Measurements from ENCODE around the gene ARMC3.

The ARMC3 gene

DNA sequence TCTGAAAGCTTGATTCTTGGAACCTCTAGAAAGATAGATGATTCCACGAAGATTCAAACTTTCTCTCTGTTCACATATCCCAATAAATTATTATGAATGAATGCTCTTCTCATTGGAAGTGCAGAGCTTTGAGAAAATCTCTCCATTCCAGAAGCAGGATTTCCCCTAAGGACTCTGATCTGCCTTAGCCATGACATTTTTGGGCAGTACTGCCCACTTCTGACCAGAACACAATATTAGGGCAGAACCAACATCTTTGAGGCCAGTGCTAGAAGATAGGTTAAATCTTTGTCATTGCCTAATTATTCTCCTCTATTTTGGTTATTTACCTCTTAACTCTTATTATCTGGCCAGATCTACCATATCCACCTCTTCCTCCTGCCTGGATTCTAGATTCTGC is 49.9 kb downstream of the ARMC3 start:
- TF ChIP-seq, protein P1, sequence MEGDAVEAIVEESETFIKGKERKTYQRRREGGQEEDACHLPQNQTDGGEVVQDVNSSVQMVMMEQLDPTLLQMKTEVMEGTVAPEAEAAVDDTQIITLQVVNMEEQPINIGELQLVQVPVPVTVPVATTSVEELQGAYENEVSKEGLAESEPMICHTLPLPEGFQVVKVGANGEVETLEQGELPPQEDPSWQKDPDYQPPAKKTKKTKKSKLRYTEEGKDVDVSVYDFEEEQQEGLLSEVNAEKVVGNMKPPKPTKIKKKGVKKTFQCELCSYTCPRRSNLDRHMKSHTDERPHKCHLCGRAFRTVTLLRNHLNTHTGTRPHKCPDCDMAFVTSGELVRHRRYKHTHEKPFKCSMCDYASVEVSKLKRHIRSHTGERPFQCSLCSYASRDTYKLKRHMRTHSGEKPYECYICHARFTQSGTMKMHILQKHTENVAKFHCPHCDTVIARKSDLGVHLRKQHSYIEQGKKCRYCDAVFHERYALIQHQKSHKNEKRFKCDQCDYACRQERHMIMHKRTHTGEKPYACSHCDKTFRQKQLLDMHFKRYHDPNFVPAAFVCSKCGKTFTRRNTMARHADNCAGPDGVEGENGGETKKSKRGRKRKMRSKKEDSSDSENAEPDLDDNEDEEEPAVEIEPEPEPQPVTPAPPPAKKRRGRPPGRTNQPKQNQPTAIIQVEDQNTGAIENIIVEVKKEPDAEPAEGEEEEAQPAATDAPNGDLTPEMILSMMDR (IDR thresholded peaks at IDR 0.05; ENCODE audit: poor library complexity, severe bottlenecking): no peak
- no peak for DNase-seq (ENCODE audit: low spot score)
- Histone ChIP-seq H3K36me3 (ENCODE audit: low read depth) (no peaks in the 10 kb centered on the region), H3K4me3 (ENCODE audit: severe bottlenecking) (no peak overlapping the region), H3K27me3 (ENCODE audit: insufficient read depth, poor library complexity, severe bottlenecking) (no peaks in the 10 kb centered on the region), H3K9me3 (ENCODE audit: severe bottlenecking) (no peaks in the 10 kb centered on the region), H3K27ac (ENCODE audit: poor library complexity, severe bottlenecking) (no peak overlapping the region), H3K4me1 (ENCODE audit: insufficient read depth, poor library complexity, severe bottlenecking) (no peaks in the 10 kb centered on the region)
- no peak for ATAC-seq (ENCODE audit: low read depth)

DNA sequence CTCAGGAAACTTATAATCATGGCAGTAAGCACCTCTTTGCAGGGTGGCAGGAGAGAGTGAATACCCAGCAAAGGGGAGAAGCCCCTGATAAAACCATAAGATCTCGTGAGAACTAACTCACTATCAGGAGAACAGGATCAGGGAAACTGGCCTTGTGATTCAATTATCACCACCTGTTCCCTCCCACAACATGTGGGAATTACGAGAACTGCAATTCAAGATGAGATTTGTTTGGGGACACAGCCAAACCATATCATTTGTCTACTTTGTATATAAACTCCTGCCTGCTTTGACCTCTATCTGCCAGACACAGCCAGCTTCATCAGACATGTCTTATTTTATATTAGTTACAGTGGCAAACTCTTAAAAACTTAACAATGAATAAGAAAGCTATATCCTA is 50.4 kb downstream of the ARMC3 start:
- no peak for DNase-seq (ENCODE audit: low spot score)
- Histone ChIP-seq H3K4me1 (ENCODE audit: insufficient read depth, poor library complexity, severe bottlenecking) (no peaks in the 10 kb centered on the region), H3K36me3 (ENCODE audit: low read depth) (no peaks in the 10 kb centered on the region), H3K9me3 (ENCODE audit: severe bottlenecking) (no peaks in the 10 kb centered on the region), H3K27ac (ENCODE audit: poor library complexity, severe bottlenecking) (no peak overlapping the region), H3K27me3 (ENCODE audit: insufficient read depth, poor library complexity, severe bottlenecking) (no peaks in the 10 kb centered on the region), H3K4me3 (ENCODE audit: severe bottlenecking) (no peak overlapping the region)
- ATAC-seq (ENCODE audit: low read depth): no peak
- TF ChIP-seq, protein P1 (IDR thresholded peaks at IDR 0.05; ENCODE audit: poor library complexity, severe bottlenecking): no peak

DNA sequence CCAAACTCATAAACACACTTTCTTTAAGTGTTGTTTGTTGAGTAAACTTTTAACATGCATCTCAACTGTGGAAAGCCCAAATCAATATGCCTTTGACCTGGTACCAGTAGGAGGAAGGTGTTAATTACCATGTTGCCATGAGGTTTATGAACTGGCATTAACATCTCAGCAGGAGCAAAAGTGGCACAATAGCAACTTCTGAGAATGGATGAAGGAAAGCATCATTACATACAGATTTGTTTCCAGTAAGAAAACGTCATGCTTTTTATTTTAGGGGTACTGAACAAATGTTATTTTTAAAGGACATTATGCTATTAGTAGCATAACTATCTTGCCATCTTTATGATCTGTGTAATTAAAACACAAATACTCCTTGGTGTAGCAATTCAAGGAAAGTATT is 51.1 kb downstream of the ARMC3 start:
- DNase-seq (ENCODE audit: low spot score): no peak
- Histone ChIP-seq H3K9me3 (ENCODE audit: severe bottlenecking) (no peaks in the 10 kb centered on the region), H3K27ac (ENCODE audit: poor library complexity, severe bottlenecking) (no peak overlapping the region), H3K4me3 (ENCODE audit: severe bottlenecking) (no peak overlapping the region), H3K4me1 (ENCODE audit: insufficient read depth, poor library complexity, severe bottlenecking) (no peaks in the 10 kb centered on the region), H3K27me3 (ENCODE audit: insufficient read depth, poor library complexity, severe bottlenecking) (no peaks in the 10 kb centered on the region), H3K36me3 (ENCODE audit: low read depth) (no peaks in the 10 kb centered on the region)
- TF ChIP-seq, protein P1 (IDR thresholded peaks at IDR 0.05; ENCODE audit: poor library complexity, severe bottlenecking): no peak
- ATAC-seq (ENCODE audit: low read depth): no peak

DNA sequence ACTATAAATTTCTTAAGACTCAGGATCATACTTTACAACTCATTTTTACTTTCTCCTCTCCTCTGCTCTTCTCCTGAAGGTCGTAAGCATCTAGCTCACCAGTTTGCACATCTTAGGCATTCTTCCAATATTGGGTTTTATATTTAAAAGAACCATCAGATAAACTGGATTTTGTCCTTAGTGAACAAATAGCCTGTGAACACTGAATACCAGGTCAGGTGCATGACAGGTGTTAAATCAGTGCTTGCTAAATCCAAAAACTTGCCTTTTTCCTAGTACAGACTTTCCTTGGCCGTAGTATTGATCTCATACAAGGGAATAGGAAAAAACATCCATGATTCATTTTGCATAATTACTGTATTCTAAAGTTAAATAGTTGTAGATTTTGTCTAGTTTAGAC is 53.0 kb downstream of the ARMC3 start:
- no peaks in the 10 kb centered on the region for H3K9me3 ChIP-seq (ENCODE audit: severe bottlenecking)
- no peaks in the 10 kb centered on the region for H3K36me3 ChIP-seq (ENCODE audit: low read depth)
- H3K4me3 ChIP-seq (ENCODE audit: severe bottlenecking): no peak overlapping the region
- DNase-seq (ENCODE audit: low spot score): no peak
- ATAC-seq (ENCODE audit: low read depth): no peak
- TF ChIP-seq, protein P1 (IDR thresholded peaks at IDR 0.05; ENCODE audit: poor library complexity, severe bottlenecking): no peak
- H3K4me1 ChIP-seq (ENCODE audit: insufficient read depth, poor library complexity, severe bottlenecking): no peaks in the 10 kb centered on the region
- no peak overlapping the region for H3K27ac ChIP-seq (ENCODE audit: poor library complexity, severe bottlenecking)
- H3K27me3 ChIP-seq (ENCODE audit: insufficient read depth, poor library complexity, severe bottlenecking): no peaks in the 10 kb centered on the region

DNA sequence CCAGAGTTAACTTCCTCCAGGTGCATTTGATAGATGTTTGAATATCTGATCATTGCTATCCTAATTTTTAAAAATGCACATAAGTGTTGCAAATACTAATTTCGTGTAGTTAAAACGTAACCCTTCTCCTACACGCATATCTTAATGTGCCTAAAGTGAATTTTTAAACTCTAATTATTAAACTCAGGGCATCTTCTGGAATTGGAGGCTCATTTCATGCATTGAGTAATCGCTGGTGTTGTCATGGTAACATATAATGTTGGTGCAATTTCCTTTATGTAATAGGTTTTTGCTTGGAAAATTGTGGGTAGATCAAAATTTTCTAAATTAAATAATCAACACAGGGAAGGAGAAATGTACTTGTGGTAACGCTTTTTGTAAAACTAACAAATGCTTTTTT is 56.2 kb downstream of the ARMC3 start:
- no peaks in the 10 kb centered on the region for H3K9me3 ChIP-seq (ENCODE audit: severe bottlenecking)
- ATAC-seq (ENCODE audit: low read depth) (no peak), DNase-seq (ENCODE audit: low spot score) (no peak)
- TF ChIP-seq, protein P1 (IDR thresholded peaks at IDR 0.05; ENCODE audit: poor library complexity, severe bottlenecking): no peak
- no peak overlapping the region for H3K4me3 ChIP-seq (ENCODE audit: severe bottlenecking)
- no peaks in the 10 kb centered on the region for H3K27me3 ChIP-seq (ENCODE audit: insufficient read depth, poor library complexity, severe bottlenecking)
- peaks cover 4% of the 10 kb centered on the region for H3K4me1 ChIP-seq (ENCODE audit: insufficient read depth, poor library complexity, severe bottlenecking)
- no peaks in the 10 kb centered on the region for H3K36me3 ChIP-seq (ENCODE audit: low read depth)
- no peak overlapping the region for H3K27ac ChIP-seq (ENCODE audit: poor library complexity, severe bottlenecking)
